ENCODE measurements around the gene GLB1L3.

DNA sequence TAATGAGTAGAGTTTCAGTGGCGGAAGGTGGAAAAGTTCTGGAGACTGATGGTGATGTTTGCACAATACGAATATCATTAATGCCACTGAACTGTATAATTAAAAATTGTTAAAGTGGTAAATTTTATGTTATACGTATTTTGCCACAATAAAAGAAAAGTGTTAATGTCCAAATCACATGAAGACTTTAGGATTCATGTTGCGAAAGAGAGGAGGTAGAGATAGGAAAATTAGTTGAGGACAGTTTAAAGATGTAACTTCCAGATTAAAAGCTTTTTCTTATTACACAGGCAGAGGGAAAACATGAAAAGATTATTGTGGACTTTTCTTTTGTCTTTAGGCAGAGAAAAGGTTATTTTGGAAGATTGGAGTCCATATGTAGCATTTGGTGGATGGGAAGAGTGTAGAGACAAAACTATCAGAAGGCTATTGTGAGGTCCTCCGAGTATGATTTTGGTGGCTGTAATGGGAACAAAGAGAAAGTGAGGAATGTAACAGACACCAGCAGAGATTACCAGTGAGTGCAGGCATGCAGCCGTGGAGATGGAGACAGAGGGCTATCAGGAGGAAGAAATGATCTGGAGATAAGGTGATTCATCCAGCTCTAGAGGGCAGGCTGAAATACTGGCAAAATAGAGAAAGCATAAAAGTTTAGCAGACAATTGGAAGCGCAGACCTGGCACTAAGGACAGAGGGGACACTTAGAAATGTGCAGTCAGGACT is 39.2 kb upstream of the GLB1L3 start:
- TF ChIP-seq, protein P1, sequence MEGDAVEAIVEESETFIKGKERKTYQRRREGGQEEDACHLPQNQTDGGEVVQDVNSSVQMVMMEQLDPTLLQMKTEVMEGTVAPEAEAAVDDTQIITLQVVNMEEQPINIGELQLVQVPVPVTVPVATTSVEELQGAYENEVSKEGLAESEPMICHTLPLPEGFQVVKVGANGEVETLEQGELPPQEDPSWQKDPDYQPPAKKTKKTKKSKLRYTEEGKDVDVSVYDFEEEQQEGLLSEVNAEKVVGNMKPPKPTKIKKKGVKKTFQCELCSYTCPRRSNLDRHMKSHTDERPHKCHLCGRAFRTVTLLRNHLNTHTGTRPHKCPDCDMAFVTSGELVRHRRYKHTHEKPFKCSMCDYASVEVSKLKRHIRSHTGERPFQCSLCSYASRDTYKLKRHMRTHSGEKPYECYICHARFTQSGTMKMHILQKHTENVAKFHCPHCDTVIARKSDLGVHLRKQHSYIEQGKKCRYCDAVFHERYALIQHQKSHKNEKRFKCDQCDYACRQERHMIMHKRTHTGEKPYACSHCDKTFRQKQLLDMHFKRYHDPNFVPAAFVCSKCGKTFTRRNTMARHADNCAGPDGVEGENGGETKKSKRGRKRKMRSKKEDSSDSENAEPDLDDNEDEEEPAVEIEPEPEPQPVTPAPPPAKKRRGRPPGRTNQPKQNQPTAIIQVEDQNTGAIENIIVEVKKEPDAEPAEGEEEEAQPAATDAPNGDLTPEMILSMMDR (conservative IDR thresholded peaks at IDR 0.05; ENCODE audit: low read length), result no peak
- TF ChIP-seq EZH2phosphoT487 (IDR thresholded peaks at IDR 0.05; ENCODE audit: borderline replicate concordance), result no peak
